ENCODE results near the gene EDDM13.
"Not testable (repeated sequence)": the region's sequence is repeated elsewhere in the genome, so short reads cannot be mapped to it uniquely, and the experiment has no call there.

The EDDM13 gene

GRCh38 chr19:56295531-56296455 is 23.2 kb downstream of the EDDM13 start:
- no peak for DNase-seq (ENCODE audit: low spot score)

GRCh38 chr19:56297010-56297409 is 24.5 kb downstream of the EDDM13 start:
- no peak for DNase-seq (ENCODE audit: low spot score)

- DNase-seq (ENCODE audit: low spot score) = no peak
Measured at GRCh38 chr19:56299688-56300087, 27.1 kb downstream of the EDDM13 start.

GRCh38 chr19:56301155-56301554 is 28.6 kb downstream of the EDDM13 start:
- no peak for DNase-seq (ENCODE audit: low spot score)

- DNase-seq (ENCODE audit: low spot score) = no peak
Measured at GRCh38 chr19:56301886-56302620, 29.5 kb downstream of the EDDM13 start.

GRCh38 chr19:56304243-56304642 is 31.7 kb downstream of the EDDM13 start:
- no peak for DNase-seq (ENCODE audit: low spot score)

- DNase-seq (ENCODE audit: low spot score) = no peak
Measured at GRCh38 chr19:56306016-56306415, 33.5 kb downstream of the EDDM13 start.

- DNase-seq (ENCODE audit: low spot score) = not testable (repeated sequence)
Measured at GRCh38 chr19:56307062-56307461, 34.5 kb downstream of the EDDM13 start.

- DNase-seq (ENCODE audit: low spot score) = no peak
Measured at GRCh38 chr19:56308792-56309191, 36.2 kb downstream of the EDDM13 start.

GRCh38 chr19:56309511-56310185 is 37.1 kb downstream of the EDDM13 start:
- peak; percentile 55 for DNase-seq (ENCODE audit: low spot score)

- DNase-seq (ENCODE audit: low spot score) = no peak
Measured at GRCh38 chr19:56310462-56310861, 37.9 kb downstream of the EDDM13 start.

GRCh38 chr19:56312342-56312741 is 39.8 kb downstream of the EDDM13 start:
- no peak for DNase-seq (ENCODE audit: low spot score)

GRCh38 chr19:56312787-56313657 is 40.5 kb downstream of the EDDM13 start:
- DNase-seq (ENCODE audit: low spot score) = no peak

- DNase-seq (ENCODE audit: low spot score) = peak; percentile 19
Measured at GRCh38 chr19:56314018-56314380, 41.5 kb downstream of the EDDM13 start.

- peak; percentile 99 for DNase-seq (ENCODE audit: low spot score)
Measured at GRCh38 chr19:56314381-56315076, 42.0 kb downstream of the EDDM13 start, which contains the start of gene ZSCAN5A. TSS of gene ZSCAN5A (minus strand) at chr19:56314839. CDS start at chr19:56225046, 89,793 bp downstream.

- peak; percentile 98 for DNase-seq (ENCODE audit: low spot score)
Measured at GRCh38 chr19:56315077-56315828, 42.7 kb downstream of the EDDM13 start.

GRCh38 chr19:56316728-56317127 is 44.2 kb downstream of the EDDM13 start:
- no peak for DNase-seq (ENCODE audit: low spot score)

- no peak for DNase-seq (ENCODE audit: low spot score)
Measured at GRCh38 chr19:56317749-56318148, 45.2 kb downstream of the EDDM13 start.

GRCh38 chr19:56319991-56320390 is 47.4 kb downstream of the EDDM13 start:
- no peak for DNase-seq (ENCODE audit: low spot score)
